HEK293 (cell line): ENCODE data around the gene DEK.

Source experiments
- CTCF ChIA-PET: fragments of 350-600 bp; formaldehyde crosslinking; extraction: SDS; loops from one replicate; lab custom pipeline; 2021; ENCODE audit warnings: antibody characterized with exemption; lab: Yijun Ruan, JAX
- POLR2A ChIA-PET: fragments of 300-600 bp; formaldehyde crosslinking; extraction: SDS; loops from one replicate; lab custom pipeline; 2020; ENCODE audit warnings: antibody characterized with exemption, inconsistent platforms; lab: Yijun Ruan, JAX
- H3K27ac ChIP-seq: fragments of 200-500 bp; sonication (Bioruptor generic); 2 replicates; pipeline ENCODE4 v1.5.1; 2014; ENCODE audit warnings: low read depth, low read length, control low read depth, inconsistent platforms; ENCODE audit errors: extremely low read depth
- H3K36me3 ChIP-seq, 2 experiments: fragments of 200-500 bp in 1 of 2; sonication (Bioruptor generic) in 1 of 2; 1 replicate in 1 of 2; 2 replicates in 1 of 2; pipeline ENCODE4 v1.5.1; 2014 to 2017; ENCODE audit warnings: inconsistent platforms in 2 of 2, low read length in 2 of 2; ENCODE audit not compliant: control insufficient read depth in 2 of 2, insufficient read depth in 1 of 2
- H3K4me1 ChIP-seq: fragments of 200-500 bp; sonication (Bioruptor generic); 2 replicates; pipeline ENCODE4 v1.5.1; 2014; ENCODE audit warnings: mild to moderate bottlenecking, low read length, inconsistent platforms; ENCODE audit not compliant: control insufficient read depth, insufficient read depth
- H3K4me3 ChIP-seq: 2 replicates; pipeline ENCODE4 v1.5.1; 2011; ENCODE audit warnings: low read depth, mild to moderate bottlenecking, control low read depth, low read length, moderate library complexity
- H3K9me3 ChIP-seq: fragments of 200-500 bp; sonication (Bioruptor generic); 2 replicates; pipeline ENCODE4 v1.5.1; 2014; ENCODE audit warnings: low read depth, low read length, inconsistent platforms; ENCODE audit not compliant: control insufficient read depth, insufficient read depth
- GLIS1 ChIP-seq: fragments of 450-650 bp; formaldehyde crosslinking; IDR thresholded peaks from 2 replicates; pipeline ENCODE4 v1.5.1; 2016; ENCODE audit warnings: missing biosample characterization, missing genetic modification characterization
- MEIS1 ChIP-seq: sonication (generic); formaldehyde crosslinking; IDR thresholded peaks from 2 replicates; pipeline ENCODE4 v1.8.1; 2022; ENCODE audit warnings: missing genetic modification reagents, mild to moderate bottlenecking, borderline replicate concordance
- OSR2 ChIP-seq: fragments of 450-650 bp; formaldehyde crosslinking; IDR thresholded peaks from 2 replicates; pipeline ENCODE4 v1.5.1; 2016; ENCODE audit warnings: missing biosample characterization, missing genetic modification characterization
- RBAK ChIP-seq: fragments of 450-650 bp; formaldehyde crosslinking; IDR thresholded peaks from 2 replicates; pipeline ENCODE4 v1.5.1; 2016; ENCODE audit warnings: missing biosample characterization, missing genetic modification characterization
- TCF7L2 ChIP-seq: IDR thresholded peaks from 2 replicates; pipeline ENCODE4 v1.6.1; 2011; ENCODE audit warnings: low read depth, mild to moderate bottlenecking, inconsistent platforms, low read length, moderate library complexity, borderline replicate concordance
- ZBTB17 ChIP-seq: fragments of 450-650 bp; formaldehyde crosslinking; IDR thresholded peaks from 2 replicates; pipeline ENCODE4 v1.5.1; 2016; ENCODE audit warnings: missing biosample characterization, missing genetic modification characterization
- ZEB2 ChIP-seq: fragments of 450-650 bp; formaldehyde crosslinking; IDR thresholded peaks from 2 replicates; pipeline ENCODE4 v1.5.1; 2016; ENCODE audit warnings: missing biosample characterization, missing genetic modification characterization
- ZFHX2 ChIP-seq: fragments of 450-650 bp; formaldehyde crosslinking; conservative IDR thresholded peaks from 2 replicates; pipeline ENCODE4 v1.5.1; 2016; ENCODE audit warnings: missing biosample characterization, missing genetic modification characterization
- ZNF138 ChIP-seq: fragments of 450-650 bp; formaldehyde crosslinking; IDR thresholded peaks from 2 replicates; pipeline ENCODE4 v1.5.1; 2016; ENCODE audit warnings: missing biosample characterization, missing genetic modification characterization, borderline replicate concordance
- ZNF266 ChIP-seq: fragments of 450-650 bp; formaldehyde crosslinking; IDR thresholded peaks from 2 replicates; pipeline ENCODE4 v1.5.1; 2016; ENCODE audit warnings: missing biosample characterization, missing genetic modification characterization, low read depth
- ZNF335 ChIP-seq: fragments of 450-650 bp; formaldehyde crosslinking; conservative IDR thresholded peaks from 2 replicates; pipeline ENCODE4 v1.5.1; 2016; ENCODE audit warnings: missing biosample characterization, missing genetic modification characterization
- ZNF394 ChIP-seq: fragments of 450-650 bp; formaldehyde crosslinking; IDR thresholded peaks from 2 replicates; pipeline ENCODE4 v1.5.1; 2016; ENCODE audit warnings: missing biosample characterization, missing genetic modification characterization, mild to moderate bottlenecking, moderate library complexity, borderline replicate concordance
- ZNF623 ChIP-seq: fragments of 450-650 bp; formaldehyde crosslinking; IDR thresholded peaks from 2 replicates; pipeline ENCODE4 v1.5.1; 2016; ENCODE audit warnings: missing biosample characterization, missing genetic modification characterization
- ZNF626 ChIP-seq: fragments of 450-650 bp; sonication (Bioruptor Pico); formaldehyde crosslinking; IDR thresholded peaks from 2 replicates; pipeline ENCODE4 v1.5.1; 2018; ENCODE audit warnings: missing biosample characterization, missing genetic modification characterization, inconsistent platforms
- ZNF677 ChIP-seq: fragments of 450-650 bp; IDR thresholded peaks from 2 replicates; pipeline ENCODE4 v1.5.0; 2018; ENCODE audit warnings: missing biosample characterization, mild to moderate bottlenecking, missing genetic modification characterization, moderate library complexity
- ZNF701 ChIP-seq: fragments of 450-650 bp; formaldehyde crosslinking; IDR thresholded peaks from 2 replicates; pipeline ENCODE4 v1.5.1; 2016; ENCODE audit warnings: missing biosample characterization, missing genetic modification characterization
- TF ChIP-seq, protein P1 (sequence below): sonication (generic); formaldehyde crosslinking; IDR thresholded peaks from 2 replicates; pipeline ENCODE4 v1.8.1; 2022; ENCODE audit warnings: mild to moderate bottlenecking, moderate library complexity, missing genetic modification reagents
- TF ChIP-seq, protein P2 (sequence below): fragments of 450-650 bp; formaldehyde crosslinking; IDR thresholded peaks from 2 replicates; pipeline ENCODE4 v1.5.1; 2016; ENCODE audit warnings: missing biosample characterization, missing genetic modification characterization
- TF ChIP-seq, protein P3 (sequence below): fragments of 450-650 bp; formaldehyde crosslinking; conservative IDR thresholded peaks from 2 replicates; pipeline ENCODE4 v1.5.1; 2016; ENCODE audit warnings: low read depth, missing biosample characterization, missing genetic modification characterization
- TF ChIP-seq, protein P4 (sequence below): fragments of 450-650 bp; formaldehyde crosslinking; conservative IDR thresholded peaks from 2 replicates; pipeline ENCODE4 v1.5.1; 2016; ENCODE audit warnings: low read depth, missing biosample characterization, missing genetic modification characterization

The DEK gene

DNA sequence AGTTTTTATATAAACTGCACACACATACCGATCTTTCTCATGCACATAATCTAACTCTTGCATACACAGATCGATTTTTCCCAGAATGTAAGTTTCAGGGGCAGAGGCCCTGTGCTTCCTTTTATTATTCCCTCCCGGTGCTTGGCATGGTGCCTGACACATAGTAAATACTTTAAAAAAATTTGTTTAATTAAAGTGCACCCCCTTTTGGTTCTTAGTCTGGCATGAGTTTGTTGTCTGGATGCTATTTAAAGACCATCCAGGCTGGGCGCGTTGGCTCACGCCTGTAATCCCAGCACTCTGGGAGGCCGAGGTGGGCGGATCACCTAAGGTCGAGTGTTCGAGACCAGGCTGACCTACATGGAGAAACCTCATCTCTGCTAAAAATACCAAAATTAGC is 5.4 kb upstream of the DEK start:
- H3K27ac ChIP-seq: no peak overlapping the region
- POLR2A ChIA-PET: interaction anchor here (1.1 kb wide), 1 partner anchor 8 kb away, joined by 3 read pairs; no protein-coding TSS in a partner anchor
- TF ChIP-seq, protein P1, sequence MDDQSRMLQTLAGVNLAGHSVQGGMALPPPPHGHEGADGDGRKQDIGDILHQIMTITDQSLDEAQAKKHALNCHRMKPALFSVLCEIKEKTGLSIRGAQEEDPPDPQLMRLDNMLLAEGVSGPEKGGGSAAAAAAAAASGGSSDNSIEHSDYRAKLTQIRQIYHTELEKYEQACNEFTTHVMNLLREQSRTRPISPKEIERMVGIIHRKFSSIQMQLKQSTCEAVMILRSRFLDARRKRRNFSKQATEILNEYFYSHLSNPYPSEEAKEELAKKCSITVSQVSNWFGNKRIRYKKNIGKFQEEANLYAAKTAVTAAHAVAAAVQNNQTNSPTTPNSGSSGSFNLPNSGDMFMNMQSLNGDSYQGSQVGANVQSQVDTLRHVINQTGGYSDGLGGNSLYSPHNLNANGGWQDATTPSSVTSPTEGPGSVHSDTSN (CRISPR knock-in tag): no peak
- TF ChIP-seq ZNF701 (tag by site-specific recombination): no peak
- TF ChIP-seq, protein P2, sequence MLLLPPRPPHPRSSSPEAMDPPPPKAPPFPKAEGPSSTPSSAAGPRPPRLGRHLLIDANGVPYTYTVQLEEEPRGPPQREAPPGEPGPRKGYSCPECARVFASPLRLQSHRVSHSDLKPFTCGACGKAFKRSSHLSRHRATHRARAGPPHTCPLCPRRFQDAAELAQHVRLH (tag by site-specific recombination): 0 out of 2 replicates have a peak, but pooled peaks have one; percentile 32
- peak; percentile 48 for TF ChIP-seq GLIS1 (tag by site-specific recombination)
- peak; percentile 42; the same call in 1 of the 2 replicates for TF ChIP-seq ZFHX2
- TF ChIP-seq ZEB2 (tag by site-specific recombination): no peak
- no peak for TF ChIP-seq ZNF677 (tag by site-specific recombination)
- TF ChIP-seq, protein P3, sequence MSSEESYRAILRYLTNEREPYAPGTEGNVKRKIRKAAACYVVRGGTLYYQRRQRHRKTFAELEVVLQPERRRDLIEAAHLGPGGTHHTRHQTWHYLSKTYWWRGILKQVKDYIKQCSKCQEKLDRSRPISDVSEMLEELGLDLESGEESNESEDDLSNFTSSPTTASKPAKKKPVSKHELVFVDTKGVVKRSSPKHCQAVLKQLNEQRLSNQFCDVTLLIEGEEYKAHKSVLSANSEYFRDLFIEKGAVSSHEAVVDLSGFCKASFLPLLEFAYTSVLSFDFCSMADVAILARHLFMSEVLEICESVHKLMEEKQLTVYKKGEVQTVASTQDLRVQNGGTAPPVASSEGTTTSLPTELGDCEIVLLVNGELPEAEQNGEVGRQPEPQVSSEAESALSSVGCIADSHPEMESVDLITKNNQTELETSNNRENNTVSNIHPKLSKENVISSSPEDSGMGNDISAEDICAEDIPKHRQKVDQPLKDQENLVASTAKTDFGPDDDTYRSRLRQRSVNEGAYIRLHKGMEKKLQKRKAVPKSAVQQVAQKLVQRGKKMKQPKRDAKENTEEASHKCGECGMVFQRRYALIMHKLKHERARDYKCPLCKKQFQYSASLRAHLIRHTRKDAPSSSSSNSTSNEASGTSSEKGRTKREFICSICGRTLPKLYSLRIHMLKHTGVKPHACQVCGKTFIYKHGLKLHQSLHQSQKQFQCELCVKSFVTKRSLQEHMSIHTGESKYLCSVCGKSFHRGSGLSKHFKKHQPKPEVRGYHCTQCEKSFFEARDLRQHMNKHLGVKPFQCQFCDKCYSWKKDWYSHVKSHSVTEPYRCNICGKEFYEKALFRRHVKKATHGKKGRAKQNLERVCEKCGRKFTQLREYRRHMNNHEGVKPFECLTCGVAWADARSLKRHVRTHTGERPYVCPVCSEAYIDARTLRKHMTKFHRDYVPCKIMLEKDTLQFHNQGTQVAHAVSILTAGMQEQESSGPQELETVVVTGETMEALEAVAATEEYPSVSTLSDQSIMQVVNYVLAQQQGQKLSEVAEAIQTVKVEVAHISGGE (tag by site-specific recombination): 0 out of 2 replicates have a peak, but pooled peaks have one; percentile 3
- TF ChIP-seq, all 188 proteins: peak for 4
- Histone ChIP-seq H3K4me1 (peaks cover 9% of the 10 kb centered on the region; the same call in 1 of the 2 replicates), H3K9me3 (no peaks in the 10 kb centered on the region), H3K36me3 (no peaks in the 10 kb centered on the region), H3K4me3 (no peak overlapping the region)
- CTCF ChIA-PET: interaction anchor here (0.7 to 1.4 kb wide), 2 partner anchors 24 to 54 kb away, joined by 3 read pairs; no protein-coding TSS in a partner anchor

DNA sequence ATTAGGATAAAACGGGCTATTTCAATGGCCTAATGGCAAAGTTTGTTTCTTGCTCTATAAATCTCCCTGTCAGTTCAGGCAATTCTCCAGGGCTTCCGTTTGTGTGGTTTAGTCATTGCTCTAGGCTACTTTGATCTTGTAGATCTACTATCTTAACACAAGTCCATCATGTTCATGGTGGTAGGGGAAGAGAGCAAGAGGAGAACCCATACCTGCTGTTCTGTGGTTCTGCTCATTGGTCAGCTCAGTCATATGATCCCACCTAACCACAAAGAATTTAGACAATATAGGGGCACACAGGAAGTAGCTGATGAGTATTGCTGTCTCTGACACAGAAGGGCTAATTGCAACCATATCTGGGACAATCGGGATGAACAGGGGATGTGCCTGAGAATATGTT is 4.9 kb upstream of the DEK start:
- no peak overlapping the region for H3K4me3 ChIP-seq
- H3K9me3 ChIP-seq: no peaks in the 10 kb centered on the region
- no peaks in the 10 kb centered on the region for H3K36me3 ChIP-seq
- TF ChIP-seq, protein P4, sequence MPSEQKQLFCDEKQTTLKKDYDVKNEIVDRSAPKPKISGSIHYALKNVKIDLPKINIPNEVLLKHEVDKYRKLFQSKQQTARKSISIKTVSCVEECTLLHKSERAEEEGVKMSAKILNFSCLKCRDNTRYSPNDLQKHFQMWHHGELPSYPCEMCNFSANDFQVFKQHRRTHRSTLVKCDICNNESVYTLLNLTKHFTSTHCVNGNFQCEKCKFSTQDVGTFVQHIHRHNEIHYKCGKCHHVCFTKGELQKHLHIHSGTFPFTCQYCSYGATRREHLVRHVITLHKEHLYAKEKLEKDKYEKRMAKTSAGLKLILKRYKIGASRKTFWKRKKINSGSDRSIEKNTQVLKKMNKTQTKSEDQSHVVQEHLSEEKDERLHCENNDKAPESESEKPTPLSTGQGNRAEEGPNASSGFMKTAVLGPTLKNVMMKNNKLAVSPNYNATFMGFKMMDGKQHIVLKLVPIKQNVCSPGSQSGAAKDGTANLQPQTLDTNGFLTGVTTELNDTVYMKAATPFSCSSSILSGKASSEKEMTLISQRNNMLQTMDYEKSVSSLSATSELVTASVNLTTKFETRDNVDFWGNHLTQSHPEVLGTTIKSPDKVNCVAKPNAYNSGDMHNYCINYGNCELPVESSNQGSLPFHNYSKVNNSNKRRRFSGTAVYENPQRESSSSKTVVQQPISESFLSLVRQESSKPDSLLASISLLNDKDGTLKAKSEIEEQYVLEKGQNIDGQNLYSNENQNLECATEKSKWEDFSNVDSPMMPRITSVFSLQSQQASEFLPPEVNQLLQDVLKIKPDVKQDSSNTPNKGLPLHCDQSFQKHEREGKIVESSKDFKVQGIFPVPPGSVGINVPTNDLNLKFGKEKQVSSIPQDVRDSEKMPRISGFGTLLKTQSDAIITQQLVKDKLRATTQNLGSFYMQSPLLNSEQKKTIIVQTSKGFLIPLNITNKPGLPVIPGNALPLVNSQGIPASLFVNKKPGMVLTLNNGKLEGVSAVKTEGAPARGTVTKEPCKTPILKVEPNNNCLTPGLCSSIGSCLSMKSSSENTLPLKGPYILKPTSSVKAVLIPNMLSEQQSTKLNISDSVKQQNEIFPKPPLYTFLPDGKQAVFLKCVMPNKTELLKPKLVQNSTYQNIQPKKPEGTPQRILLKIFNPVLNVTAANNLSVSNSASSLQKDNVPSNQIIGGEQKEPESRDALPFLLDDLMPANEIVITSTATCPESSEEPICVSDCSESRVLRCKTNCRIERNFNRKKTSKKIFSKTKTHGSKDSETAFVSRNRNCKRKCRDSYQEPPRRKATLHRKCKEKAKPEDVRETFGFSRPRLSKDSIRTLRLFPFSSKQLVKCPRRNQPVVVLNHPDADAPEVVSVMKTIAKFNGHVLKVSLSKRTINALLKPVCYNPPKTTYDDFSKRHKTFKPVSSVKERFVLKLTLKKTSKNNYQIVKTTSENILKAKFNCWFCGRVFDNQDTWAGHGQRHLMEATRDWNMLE (tag by site-specific recombination): 0 out of 2 replicates have a peak, but pooled peaks have one; percentile 30
- 0 out of 2 replicates have a peak, but pooled peaks have one; percentile 36 for TF ChIP-seq ZEB2 (tag by site-specific recombination)
- TF ChIP-seq MEIS1 (CRISPR knock-in tag): 0 out of 2 replicates have a peak, but pooled peaks have one; percentile 31
- 0 out of 2 replicates have a peak, but pooled peaks have one; percentile 23 for TF ChIP-seq ZNF394
- no peak for TF ChIP-seq ZNF626 (tag by site-specific recombination)
- TF ChIP-seq TCF7L2: peak; percentile 84
- peak; percentile 71 for TF ChIP-seq ZNF335
- TF ChIP-seq ZBTB17 (tag by site-specific recombination): 0 out of 2 replicates have a peak, but pooled peaks have one; percentile 19
- TF ChIP-seq ZNF623 (tag by site-specific recombination): no peak
- no peak for TF ChIP-seq ZNF266 (tag by site-specific recombination)
- TF ChIP-seq OSR2: peak; percentile 76
- TF ChIP-seq, protein P3 (tag by site-specific recombination): 0 out of 2 replicates have a peak, but pooled peaks have one; percentile 9
- no peak for TF ChIP-seq ZNF138
- no peak for TF ChIP-seq RBAK (tag by site-specific recombination)
- POLR2A ChIA-PET: interaction anchor here (1.1 kb wide), 1 partner anchor 9 kb away, joined by 3 read pairs; no protein-coding TSS in a partner anchor
- H3K4me1 ChIP-seq: peaks cover 9% of the 10 kb centered on the region; the same call in 1 of the 2 replicates
- no peak overlapping the region for H3K27ac ChIP-seq
- CTCF ChIA-PET: no interaction called here
